ENCODE results near the gene BTNL2.
"Not testable (repeated sequence)": the region's sequence is repeated elsewhere in the genome, so short reads cannot be mapped to it uniquely, and the experiment has no call there.

The BTNL2 gene

DNA sequence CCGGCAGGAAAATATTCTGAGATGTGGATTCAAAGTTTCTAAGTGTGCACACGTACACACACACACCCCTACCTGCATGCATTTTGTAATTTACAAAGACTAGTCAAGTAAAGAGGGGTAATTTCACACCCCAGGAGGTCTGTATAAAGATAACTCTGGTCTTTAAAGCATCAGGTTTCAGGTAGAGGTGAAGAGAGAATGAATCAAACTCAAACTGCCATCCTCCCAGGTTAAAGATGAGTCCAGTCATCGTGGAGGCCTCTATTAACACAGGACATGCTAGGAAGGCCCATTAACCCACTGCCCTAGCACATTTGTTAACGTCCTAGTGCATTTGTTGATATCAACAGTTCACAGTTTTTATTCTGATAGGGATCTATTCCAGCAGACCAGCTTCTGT, 29.2 kb upstream of the BTNL2 start:
- H3K4me3 ChIP-seq: no peak overlapping the region
- H3K27me3 ChIP-seq: no peaks in the 10 kb centered on the region
- no peaks in the 10 kb centered on the region for H3K9me3 ChIP-seq
- DNase-seq: no peak
- TF ChIP-seq, protein P1, sequence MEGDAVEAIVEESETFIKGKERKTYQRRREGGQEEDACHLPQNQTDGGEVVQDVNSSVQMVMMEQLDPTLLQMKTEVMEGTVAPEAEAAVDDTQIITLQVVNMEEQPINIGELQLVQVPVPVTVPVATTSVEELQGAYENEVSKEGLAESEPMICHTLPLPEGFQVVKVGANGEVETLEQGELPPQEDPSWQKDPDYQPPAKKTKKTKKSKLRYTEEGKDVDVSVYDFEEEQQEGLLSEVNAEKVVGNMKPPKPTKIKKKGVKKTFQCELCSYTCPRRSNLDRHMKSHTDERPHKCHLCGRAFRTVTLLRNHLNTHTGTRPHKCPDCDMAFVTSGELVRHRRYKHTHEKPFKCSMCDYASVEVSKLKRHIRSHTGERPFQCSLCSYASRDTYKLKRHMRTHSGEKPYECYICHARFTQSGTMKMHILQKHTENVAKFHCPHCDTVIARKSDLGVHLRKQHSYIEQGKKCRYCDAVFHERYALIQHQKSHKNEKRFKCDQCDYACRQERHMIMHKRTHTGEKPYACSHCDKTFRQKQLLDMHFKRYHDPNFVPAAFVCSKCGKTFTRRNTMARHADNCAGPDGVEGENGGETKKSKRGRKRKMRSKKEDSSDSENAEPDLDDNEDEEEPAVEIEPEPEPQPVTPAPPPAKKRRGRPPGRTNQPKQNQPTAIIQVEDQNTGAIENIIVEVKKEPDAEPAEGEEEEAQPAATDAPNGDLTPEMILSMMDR (IDR thresholded peaks at IDR 0.05): no peak
- no peak overlapping the region for H3K27ac ChIP-seq
- intact Hi-C loops (cut with DNase I; ENCODE audit: low total_unique reads): no loop called here
- H3K4me1 ChIP-seq: no peaks in the 10 kb centered on the region
- H3K36me3 ChIP-seq: no peaks in the 10 kb centered on the region

DNA sequence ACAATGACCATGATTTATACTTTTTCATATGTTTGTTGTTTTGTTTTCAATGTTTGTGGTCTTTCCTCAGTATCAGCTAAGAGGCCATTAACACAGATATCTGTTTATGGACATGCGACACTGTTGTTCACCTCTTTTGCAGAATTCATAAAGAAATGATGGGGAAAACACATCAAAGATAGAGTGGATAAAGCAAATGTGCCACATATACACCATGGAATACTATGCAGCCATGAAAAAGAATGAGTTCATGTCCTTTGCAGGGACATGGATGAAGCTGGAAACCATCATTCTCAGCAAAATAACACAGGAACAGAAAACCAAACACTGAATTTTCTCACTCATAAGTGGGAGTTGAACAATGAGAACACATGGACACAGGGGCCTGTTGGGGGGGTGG, 27.0 kb upstream of the BTNL2 start:
- H3K27me3 ChIP-seq; H3K36me3 ChIP-seq; H3K27ac ChIP-seq; DNase-seq; intact Hi-C loops (cut with DNase I; ENCODE audit: low total_unique reads); H3K9me3 ChIP-seq; H3K4me1 ChIP-seq; H3K4me3 ChIP-seq: not testable (repeated sequence)

DNA sequence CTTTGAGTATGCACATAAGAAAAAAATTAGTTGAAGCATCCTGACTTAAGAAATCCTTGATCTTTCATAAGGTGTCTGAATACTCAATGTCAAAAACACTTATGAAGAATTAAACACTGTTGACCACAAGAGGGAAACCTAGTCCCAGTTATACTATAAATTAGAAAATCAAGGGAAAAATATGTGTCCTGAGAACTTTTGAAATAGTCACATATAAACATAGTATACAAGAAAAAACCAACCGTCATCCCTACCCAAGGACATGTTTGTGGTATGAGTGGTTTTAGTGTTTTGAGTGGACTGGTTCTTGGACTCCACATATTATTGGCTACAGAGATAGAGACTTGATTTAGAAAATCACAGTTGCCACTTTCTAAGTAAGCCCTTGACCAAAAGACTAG, 25.1 kb upstream of the BTNL2 start:
- no peak overlapping the region for H3K4me3 ChIP-seq
- no peak overlapping the region for H3K27ac ChIP-seq
- TF ChIP-seq, protein P1 (IDR thresholded peaks at IDR 0.05): peak; percentile 28 to 55
- no peak for DNase-seq
- H3K36me3 ChIP-seq: no peaks in the 10 kb centered on the region
- H3K4me1 ChIP-seq: no peaks in the 10 kb centered on the region
- no peaks in the 10 kb centered on the region for H3K9me3 ChIP-seq
- H3K27me3 ChIP-seq: peaks cover 0 to 8% of the 10 kb centered on the region in 2 donors
- intact Hi-C loops (cut with DNase I; ENCODE audit: low total_unique reads): no loop called here

DNA sequence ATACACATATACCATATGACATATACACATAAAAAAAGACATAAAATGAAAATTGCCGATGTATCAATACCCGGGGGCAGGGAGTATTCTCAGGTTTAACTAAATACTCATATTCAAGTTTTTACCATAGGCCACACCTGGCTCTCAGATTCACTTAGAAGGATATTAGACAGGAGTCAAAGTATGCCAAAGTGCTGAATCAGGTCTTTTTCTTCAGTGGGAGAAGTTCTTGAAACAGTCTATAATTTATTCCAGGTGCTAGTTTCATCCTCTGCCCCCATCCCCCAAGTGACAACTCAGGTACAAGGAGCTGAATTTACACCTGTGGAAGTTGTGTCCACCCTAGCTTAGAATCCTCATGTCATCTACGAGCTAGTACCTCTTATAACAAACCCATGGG, 24.2 kb upstream of the BTNL2 start:
- no peak for DNase-seq

DNA sequence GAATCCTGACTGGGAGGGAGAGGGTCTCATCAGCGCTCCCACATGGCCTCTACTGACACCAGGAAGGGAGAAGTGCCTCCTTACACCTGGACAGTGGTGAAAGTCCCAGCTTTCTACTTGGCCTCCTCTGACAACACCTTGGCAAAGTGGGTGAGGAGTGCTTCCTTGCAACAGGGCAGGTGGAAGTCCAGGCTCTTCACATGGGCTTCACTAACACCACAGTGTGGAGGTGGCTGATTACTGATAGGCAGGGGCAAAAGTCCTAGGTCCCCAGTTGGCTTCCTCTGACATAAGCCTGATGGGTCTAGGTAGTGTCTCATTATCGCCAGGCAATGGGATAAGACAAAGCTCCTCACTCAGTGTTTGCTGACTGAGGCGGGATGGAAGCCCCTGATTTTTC, 23.2 kb upstream of the BTNL2 start:
- Histone ChIP-seq H3K27me3 (peaks cover 0 to 8% of the 10 kb centered on the region in 2 donors), H3K36me3 (no peaks in the 10 kb centered on the region), H3K27ac (no peak overlapping the region), H3K4me1 (no peaks in the 10 kb centered on the region), H3K9me3 (no peaks in the 10 kb centered on the region), H3K4me3 (no peak overlapping the region)
- TF ChIP-seq, protein P1 (IDR thresholded peaks at IDR 0.05): no peak
- intact Hi-C loops (cut with DNase I; ENCODE audit: low total_unique reads): no loop called here
- no peak for DNase-seq

More for the DNA sequence above, 24.2 kb upstream of the BTNL2 start:
- Histone ChIP-seq H3K36me3 (no peaks in the 10 kb centered on the region), H3K27ac (no peak overlapping the region), H3K27me3 (peaks cover 0 to 8% of the 10 kb centered on the region in 2 donors), H3K4me3 (no peak overlapping the region), H3K9me3 (no peaks in the 10 kb centered on the region), H3K4me1 (no peaks in the 10 kb centered on the region)
- TF ChIP-seq, protein P1 (IDR thresholded peaks at IDR 0.05): no peak
- intact Hi-C loops (cut with DNase I; ENCODE audit: low total_unique reads): no loop called here

DNA sequence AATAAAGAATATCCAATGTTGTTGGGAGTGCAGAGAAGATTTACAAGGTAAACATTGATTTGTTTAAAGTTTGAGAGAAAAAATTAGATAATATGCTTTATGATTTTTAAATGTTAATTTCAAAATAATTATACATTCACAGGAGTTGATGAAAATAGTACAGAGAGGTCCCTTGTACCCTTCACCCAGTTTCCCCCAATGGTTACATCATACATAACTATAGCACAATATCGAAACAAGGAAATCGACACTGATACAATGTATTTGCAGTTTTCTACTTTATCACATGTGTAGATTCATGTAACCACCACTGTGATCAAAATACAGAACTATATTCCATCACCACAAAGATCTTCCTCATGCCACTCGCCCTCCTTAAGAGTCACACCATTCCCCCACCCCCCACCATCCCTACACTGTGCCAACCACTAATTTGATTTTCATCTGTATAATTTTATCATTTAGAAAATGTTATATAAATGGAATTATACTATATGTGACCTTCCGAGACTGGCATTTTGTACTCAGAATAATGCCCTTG, 21.0 kb upstream of the BTNL2 start:
- DNase-seq: no peak
- Histone ChIP-seq H3K4me1 (no peaks in the 10 kb centered on the region), H3K9me3 (no peaks in the 10 kb centered on the region), H3K27me3 (peaks cover 0 to 8% of the 10 kb centered on the region in 2 donors), H3K27ac (no peak overlapping the region), H3K36me3 (no peaks in the 10 kb centered on the region), H3K4me3 (no peak overlapping the region)
- intact Hi-C loops (cut with DNase I; ENCODE audit: low total_unique reads): no loop called here
- TF ChIP-seq, protein P1 (IDR thresholded peaks at IDR 0.05): no peak

Measured in tibial artery (tissue), 4 donors.